ENCODE results near the gene EYS.

Gene EYS

GRCh38 chr6:65671922-65672321 lies 35.1 kb downstream of the EYS start:
- no peaks in the 10 kb centered on the region for H3F3A ChIP-seq (ENCODE audit: control insufficient read depth, insufficient read depth)
- TF ChIP-seq CTCF (IDR thresholded peaks at IDR 0.05; ENCODE audit: low read depth, low read length, poor library complexity, severe bottlenecking) (no peak), EZH2phosphoT487 (IDR thresholded peaks at IDR 0.05; ENCODE audit: borderline replicate concordance, low read length) (no peak)
- H3K27me3 ChIP-seq (ENCODE audit: control insufficient read depth, low read length), result no peaks in the 10 kb centered on the region
- no peak overlapping the region for H3K4me3 ChIP-seq (ENCODE audit: low read length)
- no peaks in the 10 kb centered on the region for H3K4me1 ChIP-seq (ENCODE audit: control insufficient read depth, low read length)
- no peak overlapping the region for H3K27ac ChIP-seq (ENCODE audit: low read depth, low read length)
- H3K9me2 ChIP-seq (replicated peaks; ENCODE audit: control insufficient read depth, low read length), result no peaks in the 10 kb centered on the region
- H3K79me2 ChIP-seq (ENCODE audit: control insufficient read depth, low read length), result no peaks in the 10 kb centered on the region
- no peak overlapping the region for H3K4me2 ChIP-seq (ENCODE audit: low read length)
- H3K9me3 ChIP-seq (ENCODE audit: control insufficient read depth, insufficient read depth, low read length), result no peaks in the 10 kb centered on the region
- no peaks in the 10 kb centered on the region for H3K36me3 ChIP-seq (ENCODE audit: control insufficient read depth, low read length)
- H4K20me1 ChIP-seq (ENCODE audit: control insufficient read depth, insufficient read depth, low read depth, low read length), result no peaks in the 10 kb centered on the region

GRCh38 chr6:65667916-65668656 lies 38.9 kb downstream of the EYS start:
- no peak for TF ChIP-seq CTCF (IDR thresholded peaks at IDR 0.05; ENCODE audit: low read depth, low read length, poor library complexity, severe bottlenecking)
- TF ChIP-seq EZH2phosphoT487 (IDR thresholded peaks at IDR 0.05; ENCODE audit: borderline replicate concordance, low read length), result no peak
- Histone ChIP-seq H3K9me3 (ENCODE audit: control insufficient read depth, insufficient read depth, low read length) (no peaks in the 10 kb centered on the region), H3K4me2 (ENCODE audit: low read length) (no peak overlapping the region), H4K20me1 (ENCODE audit: control insufficient read depth, insufficient read depth, low read depth, low read length) (no peaks in the 10 kb centered on the region), H3K4me3 (ENCODE audit: low read length) (no peak overlapping the region), H3K9me2 (replicated peaks; ENCODE audit: control insufficient read depth, low read length) (no peaks in the 10 kb centered on the region), H3K4me1 (ENCODE audit: control insufficient read depth, low read length) (no peaks in the 10 kb centered on the region), H3F3A (ENCODE audit: control insufficient read depth, insufficient read depth) (no peaks in the 10 kb centered on the region), H3K79me2 (ENCODE audit: control insufficient read depth, low read length) (no peaks in the 10 kb centered on the region), H3K27me3 (ENCODE audit: control insufficient read depth, low read length) (no peaks in the 10 kb centered on the region), H3K36me3 (ENCODE audit: control insufficient read depth, low read length) (no peaks in the 10 kb centered on the region), H3K27ac (ENCODE audit: low read depth, low read length) (no peak overlapping the region)

GRCh38 chr6:65650086-65650485 lies 56.9 kb downstream of the EYS start:
- H3K79me2 ChIP-seq (ENCODE audit: control insufficient read depth, low read length), result no peaks in the 10 kb centered on the region
- no peaks in the 10 kb centered on the region for H3K9me3 ChIP-seq (ENCODE audit: control insufficient read depth, insufficient read depth, low read length)
- H3K27me3 ChIP-seq (ENCODE audit: control insufficient read depth, low read length), result no peaks in the 10 kb centered on the region
- no peaks in the 10 kb centered on the region for H3K4me1 ChIP-seq (ENCODE audit: control insufficient read depth, low read length)
- H3K4me2 ChIP-seq (ENCODE audit: low read length), result no peak overlapping the region
- H3K9me2 ChIP-seq (replicated peaks; ENCODE audit: control insufficient read depth, low read length), result no peaks in the 10 kb centered on the region
- no peak for TF ChIP-seq EZH2phosphoT487 (IDR thresholded peaks at IDR 0.05; ENCODE audit: borderline replicate concordance, low read length)
- no peak for TF ChIP-seq CTCF (IDR thresholded peaks at IDR 0.05; ENCODE audit: low read depth, low read length, poor library complexity, severe bottlenecking)
- no peak overlapping the region for H3K4me3 ChIP-seq (ENCODE audit: low read length)
- H3K27ac ChIP-seq (ENCODE audit: low read depth, low read length), result no peak overlapping the region
- no peaks in the 10 kb centered on the region for H3K36me3 ChIP-seq (ENCODE audit: control insufficient read depth, low read length)
- H4K20me1 ChIP-seq (ENCODE audit: control insufficient read depth, insufficient read depth, low read depth, low read length), result no peaks in the 10 kb centered on the region
- H3F3A ChIP-seq (ENCODE audit: control insufficient read depth, insufficient read depth), result no peaks in the 10 kb centered on the region
